ENCODE data around the gene ARHGAP32.

- no peak for TF ChIP-seq POLR2A (IDR thresholded peaks at IDR 0.05; ENCODE audit: low read depth, low read length)
- no peak for TF ChIP-seq SPI1 (IDR thresholded peaks at IDR 0.05; ENCODE audit: low read depth, low read length)
These were observed 258.5 kb downstream of the ARHGAP32 start for GRCh38 chr11:128933481-128934178.
